HEK293T (cell line): ENCODE results near the gene NUMBL.

ENCODE experiments used
- ARNT ChIP-seq: fragments of 450-650 bp; IDR thresholded peaks from 2 replicates; pipeline ENCODE4 v1.6.1; 2017; ENCODE audit warnings: mild to moderate bottlenecking
- BHLHE40 ChIP-seq: fragments of 450-650 bp; IDR thresholded peaks from 2 replicates; pipeline ENCODE4 v1.6.1; 2016; ENCODE audit warnings: mild to moderate bottlenecking, moderate library complexity, borderline replicate concordance
- ELF4 ChIP-seq: fragments of 450-650 bp; IDR thresholded peaks from 2 replicates; pipeline ENCODE4 v1.6.1; 2017; ENCODE audit warnings: antibody characterized with exemption
- FOXK2 ChIP-seq: fragments of 450-650 bp; IDR thresholded peaks from 2 replicates; pipeline ENCODE4 v1.6.1; 2016; ENCODE audit warnings: mild to moderate bottlenecking
- FOXM1 ChIP-seq: fragments of 450-650 bp; IDR thresholded peaks from 2 replicates; pipeline ENCODE4 v1.6.1; 2017; ENCODE audit warnings: mild to moderate bottlenecking, borderline replicate concordance
- HDGF ChIP-seq: fragments of 450-650 bp; IDR thresholded peaks from 2 replicates; pipeline ENCODE4 v1.6.1; 2017; ENCODE audit warnings: antibody characterized with exemption, borderline replicate concordance
- L3MBTL2 ChIP-seq: fragments of 450-650 bp; conservative IDR thresholded peaks from 2 replicates; pipeline ENCODE4 v1.6.1; 2016; ENCODE audit warnings: mild to moderate bottlenecking
- LEF1 ChIP-seq: fragments of 450-650 bp; IDR thresholded peaks from 2 replicates; pipeline ENCODE4 v1.6.1; 2017; ENCODE audit warnings: mild to moderate bottlenecking, borderline replicate concordance
- NFRKB ChIP-seq: fragments of 450-650 bp; IDR thresholded peaks from 2 replicates; pipeline ENCODE4 v1.6.1; 2016; ENCODE audit warnings: mild to moderate bottlenecking, moderate library complexity
- SP1 ChIP-seq: fragments of 450-650 bp; IDR thresholded peaks from 2 replicates; pipeline ENCODE4 v1.6.1; 2017
- SUZ12 ChIP-seq: fragments of 450-650 bp; IDR thresholded peaks from 2 replicates; pipeline ENCODE4 v1.6.1; 2016; ENCODE audit warnings: mild to moderate bottlenecking
- TARDBP ChIP-seq: fragments of 450-650 bp; IDR thresholded peaks from 2 replicates; pipeline ENCODE4 v1.6.1; 2016
- ZNF384 ChIP-seq: fragments of 450-650 bp; IDR thresholded peaks from 2 replicates; pipeline ENCODE4 v1.6.1; 2016

DNA sequence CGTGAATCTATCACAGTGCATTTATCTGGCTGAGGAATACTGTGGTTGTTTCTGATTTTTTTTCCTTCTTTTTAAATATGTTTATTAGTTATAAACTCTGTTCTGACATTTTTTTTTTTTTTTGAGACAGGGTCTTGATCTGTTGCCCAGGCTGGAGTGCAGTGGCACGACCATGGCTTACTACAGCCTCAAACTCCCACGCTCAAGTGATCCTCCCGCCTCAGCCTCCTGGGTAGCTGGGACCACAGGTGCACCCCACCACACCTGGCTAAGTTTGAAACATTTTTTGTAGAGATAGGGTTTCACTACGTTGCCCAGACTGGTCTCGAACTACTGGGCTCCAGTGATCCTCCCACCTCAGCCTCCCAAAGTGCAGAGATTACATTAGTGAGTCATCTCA lies 6.6 kb upstream of the NUMBL start:
- no peak for TF ChIP-seq HDGF
- TF ChIP-seq BHLHE40, result no peak
- no peak for TF ChIP-seq FOXM1
- TF ChIP-seq SUZ12, result no peak
- TF ChIP-seq LEF1, result no peak
- no peak for TF ChIP-seq L3MBTL2
- TF ChIP-seq NFRKB, result no peak
- TF ChIP-seq TARDBP, result no peak
- TF ChIP-seq ARNT, result no peak
- TF ChIP-seq FOXK2, result no peak
- no peak for TF ChIP-seq SP1
- no peak for TF ChIP-seq ZNF384
- no peak for TF ChIP-seq ELF4
